Hepatocyte (in vitro differentiated cells): ENCODE results near the gene S1PR2.

Experiments
- CTCF ChIP-seq: fragments of 200-600 bp; sonication (generic); IDR thresholded peaks from 2 replicates; pipeline ENCODE4 v1.5.1; 2016; ENCODE audit warnings: antibody characterized with exemption, mild to moderate bottlenecking; ENCODE audit not compliant: poor library complexity
- EZH2 ChIP-seq: fragments of 200-600 bp; sonication (generic); IDR thresholded peaks from 2 replicates; pipeline ENCODE4 v1.6.1; 2016; ENCODE audit warnings: antibody characterized with exemption, mild to moderate bottlenecking, borderline replicate concordance
- EZH2phosphoT487 ChIP-seq: fragments of 200-600 bp; sonication (generic); IDR thresholded peaks from one replicate; pipeline ENCODE4 v1.6.1; 2018; ENCODE audit warnings: antibody characterized with exemption, mild to moderate bottlenecking, low read depth, moderate library complexity; ENCODE audit not compliant: unreplicated experiment, severe bottlenecking

- TF ChIP-seq CTCF (no peak), EZH2phosphoT487 (no peak), EZH2 (no peak)
Observed at GRCh38 chr19:10228393-10228792, 2.7 kb downstream of the S1PR2 start.
